KBM-7 (cell line): ENCODE measurements around the gene DSTYK.

Experiments used
- DNase-seq: peaks from one replicate; pipeline ENCODE4 v3.0.0-alpha.2; 2015
- in situ Hi-C: fragments of 300-500 bp; cut with MboI; formaldehyde crosslinking; loops from 2 replicates; pipeline ENCODE4 v1.14.3; 2020; ENCODE audit warnings: low sequenced_read_pairs, low pct_unique_long_range_greater_than_20kb, mixed read lengths

The DSTYK gene

DNA sequence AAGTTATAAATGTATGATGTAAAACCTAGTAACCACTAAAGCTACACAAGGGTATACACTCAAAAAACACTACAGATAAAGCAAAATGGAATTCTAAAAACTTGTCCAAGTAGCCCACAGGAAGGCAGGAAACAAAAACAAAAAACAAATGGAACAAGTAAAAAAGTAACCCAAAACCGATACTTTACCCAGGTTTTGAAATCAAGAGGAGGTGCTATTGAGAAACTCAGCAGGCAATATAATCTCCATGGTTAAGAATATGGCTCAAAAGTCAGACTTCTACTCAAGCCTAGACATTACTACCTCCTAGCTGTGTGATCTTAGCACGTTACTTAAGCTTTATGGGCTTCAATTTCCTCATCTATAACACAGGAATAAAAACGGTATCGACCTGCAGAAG, 103.0 kb downstream of the DSTYK start:
- no peak for DNase-seq
- in situ Hi-C loops = no loop called here

DNA sequence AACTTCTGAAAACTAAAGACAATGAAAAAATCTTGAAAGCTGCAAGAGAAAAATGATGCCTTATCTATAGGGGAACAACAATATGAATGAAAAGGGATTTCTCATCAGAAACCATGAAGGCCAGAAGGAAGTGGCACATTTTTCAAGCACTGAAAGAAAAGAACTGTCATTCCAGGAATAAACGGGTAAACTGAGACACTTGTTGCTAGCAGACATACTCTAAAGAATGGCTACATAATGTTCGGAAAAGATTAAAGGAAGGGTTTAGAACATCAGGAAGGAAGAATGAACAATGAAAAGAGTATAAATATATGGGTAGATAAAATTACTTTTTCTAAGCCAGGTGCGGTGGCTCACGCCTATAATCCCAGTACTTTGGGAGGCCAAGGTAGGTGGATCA, 104.2 kb downstream of the DSTYK start:
- in situ Hi-C loops = no loop called here
- no peak for DNase-seq

GRCh38 chr1:205102404-205102803, 109.1 kb downstream of the DSTYK start:
- in situ Hi-C loops = no loop called here
- no peak for DNase-seq

GRCh38 chr1:205098242-205098641, 113.3 kb downstream of the DSTYK start:
- in situ Hi-C loops = no loop called here
- DNase-seq = no peak

DNA sequence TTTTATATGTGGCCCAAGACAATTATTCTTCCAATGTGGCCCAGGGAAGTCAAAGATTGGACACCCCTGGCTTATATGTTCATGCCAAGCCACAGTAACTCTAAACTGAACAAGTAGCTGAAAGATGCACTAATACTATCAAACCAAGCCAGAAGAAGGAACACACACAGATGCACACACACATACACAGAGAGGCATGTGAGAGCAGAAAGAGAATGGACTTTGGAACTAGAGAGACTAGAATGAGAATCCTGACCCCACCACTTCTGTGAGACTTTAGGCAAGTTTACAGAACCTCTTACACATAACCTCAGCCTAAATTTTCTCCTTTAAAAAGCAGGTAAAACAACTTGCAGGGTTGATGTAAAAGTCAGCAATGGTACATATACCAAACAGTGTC, 116.1 kb downstream of the DSTYK start:
- DNase-seq = no peak
- in situ Hi-C loops = no loop called here
